SHP77 treated with DMSO at 0.1 percent for 48 hours (cell line): ENCODE measurements around the gene SCYL3.

Experiments used
- DNase-seq: peaks from one replicate; lab custom pipeline; 2025; lab: John Stamatoyannopoulos, UW

Gene SCYL3

GRCh38 chr1:169900571-169900970 is 6.9 kb upstream of the SCYL3 start:
- no peak for DNase-seq

GRCh38 chr1:169899519-169900217 is 6.0 kb upstream of the SCYL3 start:
- DNase-seq, result no peak

- DNase-seq, result no peak
Observed at GRCh38 chr1:169896013-169896412, 2.3 kb upstream of the SCYL3 start.

GRCh38 chr1:169894424-169895145 is 889 bp upstream of the SCYL3 start:
- no peak for DNase-seq

- DNase-seq, result no peak
Observed at GRCh38 chr1:169892927-169893644, 610 bp downstream of the SCYL3 start.

- DNase-seq, result no peak
Observed at GRCh38 chr1:169892176-169892926, 1.3 kb downstream of the SCYL3 start.

GRCh38 chr1:169891539-169891885 is 2.2 kb downstream of the SCYL3 start:
- DNase-seq, result no peak

- DNase-seq, result no peak
Observed at GRCh38 chr1:169890761-169891538, 2.7 kb downstream of the SCYL3 start.

GRCh38 chr1:169889871-169890270 is 3.8 kb downstream of the SCYL3 start:
- no peak for DNase-seq

GRCh38 chr1:169886931-169887330 is 6.8 kb downstream of the SCYL3 start:
- DNase-seq, result no peak

- no peak for DNase-seq
Observed at GRCh38 chr1:169886422-169886821, 7.3 kb downstream of the SCYL3 start.

GRCh38 chr1:169885207-169885606 is 8.5 kb downstream of the SCYL3 start:
- no peak for DNase-seq

- no peak for DNase-seq
Observed at GRCh38 chr1:169884634-169885033, 9.1 kb downstream of the SCYL3 start.

- DNase-seq, result no peak
Observed at GRCh38 chr1:169882039-169882511, 11.6 kb downstream of the SCYL3 start.

GRCh38 chr1:169879034-169879840 is 14.5 kb downstream of the SCYL3 start:
- DNase-seq, result no peak

- DNase-seq, result no peak
Observed at GRCh38 chr1:169878498-169878897, 15.2 kb downstream of the SCYL3 start.

- no peak for DNase-seq
Observed at GRCh38 chr1:169877800-169878491, 15.8 kb downstream of the SCYL3 start.

- no peak for DNase-seq
Observed at GRCh38 chr1:169874229-169874628, 19.5 kb downstream of the SCYL3 start.

GRCh38 chr1:169873582-169874199 is 20.0 kb downstream of the SCYL3 start:
- DNase-seq, result no peak

GRCh38 chr1:169872906-169873305 is 20.8 kb downstream of the SCYL3 start:
- DNase-seq, result no peak
